Erythroblast (primary cell): ENCODE data around the gene LYPLA2.

Experiments
- GATA1 ChIP-seq: IDR thresholded peaks from 2 replicates; pipeline ENCODE4 v1.6.1; 2011; ENCODE audit warnings: low read depth, mild to moderate bottlenecking, control low read depth, low read length, moderate library complexity
- POLR2A ChIP-seq: IDR thresholded peaks from 2 replicates; pipeline ENCODE4 v1.6.1; 2011; ENCODE audit warnings: mild to moderate bottlenecking, low read length

DNA sequence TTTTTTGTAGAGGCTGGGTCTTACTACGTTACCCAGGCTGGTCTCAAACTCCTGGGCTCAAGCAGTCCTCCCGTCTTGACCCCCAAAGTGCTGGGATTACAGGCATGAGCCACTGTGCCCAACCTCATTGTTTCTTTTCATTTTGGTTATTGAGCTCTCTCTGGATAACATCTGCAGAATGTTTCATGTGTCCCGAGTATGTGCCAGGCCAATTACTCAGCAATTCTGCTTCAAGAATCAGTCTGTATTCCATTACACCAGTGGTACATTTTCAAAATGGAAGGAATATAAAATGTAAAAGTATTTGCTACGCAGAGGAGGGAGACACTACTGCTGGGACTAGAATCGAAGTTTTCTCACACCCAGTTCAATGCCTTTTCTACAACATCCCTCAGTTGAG is 49.3 kb upstream of the LYPLA2 start:
- TF ChIP-seq POLR2A (peak; percentile 15), GATA1 (no peak)
